IPS-18a (cell line): ENCODE data around the gene DNM3.

Experiments used
- H3K27ac ChIP-seq: one replicate; pipeline ENCODE4 v1.5.1; 2013; ENCODE audit warnings: low read length
- H3K27me3 ChIP-seq: one replicate; pipeline ENCODE4 v1.6.1; 2013; ENCODE audit warnings: mild to moderate bottlenecking, low read length; ENCODE audit not compliant: control insufficient read depth, insufficient read depth
- H3K36me3 ChIP-seq: one replicate; pipeline ENCODE4 v1.6.1; 2013; ENCODE audit warnings: low read depth, low read length; ENCODE audit not compliant: control insufficient read depth
- H3K4me1 ChIP-seq: one replicate; pipeline ENCODE4 v1.6.1; 2013; ENCODE audit warnings: low read depth, low read length; ENCODE audit not compliant: control insufficient read depth
- H3K4me3 ChIP-seq: one replicate; pipeline ENCODE4 v1.5.1; 2013; ENCODE audit warnings: low read length
- H3K9ac ChIP-seq: one replicate; pipeline ENCODE4 v1.6.1; 2013; ENCODE audit warnings: mild to moderate bottlenecking, low read length, moderate library complexity
- H3K9me3 ChIP-seq: one replicate; pipeline ENCODE4 v1.6.1; 2013; ENCODE audit warnings: low read depth, low read length; ENCODE audit not compliant: control insufficient read depth

Gene DNM3

DNA sequence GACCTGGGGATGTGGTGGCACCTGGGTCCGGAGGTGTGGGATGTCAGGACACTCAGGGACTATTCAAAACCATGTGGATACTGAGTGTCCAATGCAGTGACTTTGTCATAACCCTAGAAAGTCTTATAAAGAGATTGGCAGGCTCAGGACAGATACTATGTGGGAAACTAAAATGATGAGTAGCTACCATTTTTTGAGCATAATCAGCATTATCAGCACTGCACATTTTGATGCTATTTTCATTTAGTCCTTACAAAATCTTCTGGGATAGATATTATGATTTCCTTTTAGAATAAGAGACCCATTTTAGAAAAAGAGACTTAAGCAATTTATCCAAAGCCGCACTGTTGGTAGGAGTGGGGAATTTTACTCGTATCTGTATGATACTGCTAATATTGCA, 93.4 kb downstream of the DNM3 start:
- H3K9me3 ChIP-seq: no peaks in the 10 kb centered on the region
- no peaks in the 10 kb centered on the region for H3K36me3 ChIP-seq
- H3K27me3 ChIP-seq: no peaks in the 10 kb centered on the region

DNA sequence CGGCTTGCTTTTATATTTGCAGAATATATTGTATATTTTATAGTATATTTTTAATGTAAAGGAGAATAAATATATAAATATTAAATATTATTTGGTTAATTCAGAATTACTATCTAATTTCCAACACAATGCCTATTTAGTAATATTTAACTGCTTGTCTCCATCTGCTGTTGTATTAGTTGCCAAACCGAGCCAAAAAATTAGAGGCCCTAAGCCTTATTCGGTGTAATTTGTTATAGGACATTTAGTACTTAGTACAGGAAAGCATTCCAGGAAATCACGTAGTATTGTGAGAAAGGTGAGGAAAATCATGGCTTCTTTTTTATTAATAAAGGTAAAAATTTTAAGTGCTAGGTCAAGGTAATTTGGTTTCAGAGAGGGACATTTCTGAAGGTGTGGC, 93.8 kb downstream of the DNM3 start:
- Histone ChIP-seq H3K36me3 (no peaks in the 10 kb centered on the region), H3K27ac (no peak overlapping the region), H3K9me3 (no peaks in the 10 kb centered on the region), H3K9ac (no peak overlapping the region), H3K27me3 (no peaks in the 10 kb centered on the region), H3K4me1 (peaks cover 17% of the 10 kb centered on the region), H3K4me3 (no peak overlapping the region)

More for the DNA sequence above, 93.4 kb downstream of the DNM3 start:
- H3K4me3 ChIP-seq: no peak overlapping the region
- no peak overlapping the region for H3K9ac ChIP-seq
- peaks cover 13% of the 10 kb centered on the region for H3K4me1 ChIP-seq
- H3K27ac ChIP-seq: no peak overlapping the region

DNA sequence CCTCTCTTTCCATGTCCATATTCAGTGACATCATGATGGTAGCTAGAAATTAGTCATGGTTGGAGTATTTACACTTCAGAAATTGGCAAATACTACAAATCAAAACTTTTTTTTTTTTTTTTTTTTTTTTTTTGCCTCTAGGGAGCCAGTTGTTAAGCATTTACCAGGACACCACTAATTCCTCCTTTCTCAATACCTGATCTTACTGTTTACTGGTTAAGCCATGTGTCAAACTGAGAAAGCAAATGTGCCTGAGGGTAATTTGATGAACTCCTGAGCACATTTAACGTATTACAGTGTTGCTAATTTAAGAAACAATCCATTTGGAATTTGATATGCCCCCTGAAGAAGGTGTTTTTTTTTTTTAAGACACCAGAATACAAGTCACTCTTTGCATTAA, 94.4 kb downstream of the DNM3 start:
- no peaks in the 10 kb centered on the region for H3K9me3 ChIP-seq
- H3K27ac ChIP-seq: no peak overlapping the region
- no peaks in the 10 kb centered on the region for H3K36me3 ChIP-seq
- no peak overlapping the region for H3K9ac ChIP-seq
- H3K27me3 ChIP-seq: no peaks in the 10 kb centered on the region
- no peak overlapping the region for H3K4me3 ChIP-seq
- peaks cover 23% of the 10 kb centered on the region for H3K4me1 ChIP-seq

DNA sequence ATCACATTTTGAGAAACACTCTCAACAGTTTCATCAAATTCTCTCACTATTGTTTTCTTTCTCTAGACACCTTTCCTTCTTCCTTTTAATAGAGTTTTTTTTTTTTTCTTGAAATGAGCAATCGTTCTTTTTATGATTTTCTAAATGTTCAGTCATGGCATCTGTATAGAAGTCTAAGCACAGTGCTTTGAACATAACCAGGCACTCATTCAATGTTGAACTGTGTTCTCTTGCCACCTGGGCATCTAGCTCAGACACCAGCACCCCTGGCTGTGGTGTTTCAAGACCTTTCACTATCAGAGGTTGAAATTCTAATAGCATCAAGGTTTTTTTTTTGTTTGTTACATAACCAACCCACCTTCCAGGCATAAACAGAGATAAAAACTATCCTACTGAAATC, 96.6 kb downstream of the DNM3 start:
- no peak overlapping the region for H3K9ac ChIP-seq
- no peaks in the 10 kb centered on the region for H3K9me3 ChIP-seq
- no peak overlapping the region for H3K27ac ChIP-seq
- no peak overlapping the region for H3K4me3 ChIP-seq
- peaks cover 23% of the 10 kb centered on the region for H3K4me1 ChIP-seq
- H3K36me3 ChIP-seq: no peaks in the 10 kb centered on the region
- no peaks in the 10 kb centered on the region for H3K27me3 ChIP-seq

DNA sequence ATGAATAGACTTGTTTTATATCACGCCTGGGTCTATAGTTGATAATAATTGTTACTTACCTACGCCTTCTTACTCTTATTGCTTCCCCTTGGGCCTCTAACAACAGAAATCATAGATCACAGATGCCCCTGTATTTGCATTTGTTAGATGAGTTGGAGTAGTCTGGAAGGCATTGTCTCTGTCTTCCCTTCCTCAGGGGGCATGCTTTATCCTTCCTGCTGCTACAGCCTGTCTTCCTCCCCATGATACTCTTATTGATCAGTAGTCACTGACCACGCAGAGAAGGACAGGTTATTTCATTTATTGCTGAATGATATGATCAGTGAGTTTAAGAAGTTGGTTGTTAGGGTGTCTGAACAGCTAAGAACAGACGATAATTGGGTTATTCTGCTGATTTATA, 98.4 kb downstream of the DNM3 start:
- H3K9me3 ChIP-seq: no peaks in the 10 kb centered on the region
- H3K27me3 ChIP-seq: no peaks in the 10 kb centered on the region
- H3K36me3 ChIP-seq: no peaks in the 10 kb centered on the region
- no peak overlapping the region for H3K4me3 ChIP-seq
- H3K9ac ChIP-seq: no peak overlapping the region
- H3K4me1 ChIP-seq: peaks cover 29% of the 10 kb centered on the region
- no peak overlapping the region for H3K27ac ChIP-seq

DNA sequence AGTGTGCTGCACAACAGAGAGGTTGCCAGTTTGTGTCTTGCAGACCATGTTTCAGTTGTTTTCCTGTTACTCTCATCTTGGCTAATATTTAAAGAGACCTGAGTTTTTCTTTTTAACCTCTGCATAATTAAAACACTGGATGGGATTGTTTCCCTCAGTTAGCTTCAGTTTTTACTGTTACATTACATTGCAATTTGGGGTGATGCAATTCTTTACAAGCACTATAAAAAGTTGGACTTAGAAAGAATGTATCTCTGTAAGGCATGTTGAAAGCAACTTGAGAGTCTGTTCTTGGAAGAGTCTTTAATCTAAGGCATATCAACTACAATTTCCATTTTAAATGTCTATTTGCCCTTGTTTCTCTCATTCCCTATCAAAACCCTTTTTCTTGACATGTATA, 99.1 kb downstream of the DNM3 start:
- H3K9me3 ChIP-seq: no peaks in the 10 kb centered on the region
- peaks cover 29% of the 10 kb centered on the region for H3K4me1 ChIP-seq
- H3K9ac ChIP-seq: no peak overlapping the region
- H3K27ac ChIP-seq: no peak overlapping the region
- H3K27me3 ChIP-seq: no peaks in the 10 kb centered on the region
- H3K36me3 ChIP-seq: no peaks in the 10 kb centered on the region
- H3K4me3 ChIP-seq: no peak overlapping the region

DNA sequence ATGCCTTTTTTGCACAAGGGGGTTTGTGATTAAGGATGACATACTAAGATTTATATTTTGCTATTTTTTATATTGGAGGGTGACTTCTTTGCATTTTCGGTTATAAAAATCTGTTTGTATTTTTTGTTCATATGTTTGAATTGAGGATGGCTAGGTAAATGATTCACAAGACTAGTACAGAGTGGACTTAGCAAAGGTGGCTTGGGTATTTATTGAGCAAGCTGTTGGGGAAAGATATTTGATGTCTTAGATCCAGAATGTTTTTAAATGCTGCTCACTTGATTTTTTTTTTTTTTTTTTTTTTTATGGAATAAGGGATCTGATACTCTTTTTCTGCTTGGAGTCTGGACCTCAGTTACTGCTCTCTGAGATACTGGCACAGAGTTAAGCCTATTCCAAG, 100.6 kb downstream of the DNM3 start:
- H3K27ac ChIP-seq: no peak overlapping the region
- H3K4me3 ChIP-seq: no peak overlapping the region
- H3K9me3 ChIP-seq: no peaks in the 10 kb centered on the region
- H3K27me3 ChIP-seq: no peaks in the 10 kb centered on the region
- no peaks in the 10 kb centered on the region for H3K36me3 ChIP-seq
- no peak overlapping the region for H3K9ac ChIP-seq
- H3K4me1 ChIP-seq: peaks cover 32% of the 10 kb centered on the region

DNA sequence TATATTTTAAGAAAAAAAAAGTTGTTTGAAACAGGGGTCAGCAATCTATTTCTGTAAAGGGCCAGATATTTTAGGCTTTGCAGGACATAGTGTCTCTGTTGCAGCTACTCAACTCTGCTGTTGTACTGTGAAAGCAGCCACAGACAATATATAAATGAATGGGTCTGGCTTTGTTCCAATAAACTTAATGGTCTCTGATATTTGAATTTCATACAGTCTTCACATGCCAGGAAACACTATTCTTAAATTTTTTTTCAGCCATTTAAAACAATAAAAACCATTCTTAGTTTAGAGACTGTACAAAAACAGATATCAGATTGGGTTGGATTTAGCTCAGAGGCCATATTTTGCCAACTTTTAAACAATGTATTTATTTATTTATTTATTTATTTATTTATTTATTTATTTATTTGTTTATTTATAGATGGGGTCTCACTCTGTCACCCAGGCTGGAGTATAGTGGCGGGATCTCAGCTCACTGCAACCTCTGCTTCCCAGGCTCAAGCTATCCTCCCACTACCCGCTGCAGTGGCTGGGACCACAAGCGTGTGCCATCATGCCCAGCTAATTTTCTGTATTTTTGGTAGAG, 102.8 kb downstream of the DNM3 start:
- Histone ChIP-seq H3K9ac (no peak overlapping the region), H3K4me3 (no peak overlapping the region), H3K4me1 (peaks cover 40% of the 10 kb centered on the region), H3K9me3 (no peaks in the 10 kb centered on the region), H3K36me3 (no peaks in the 10 kb centered on the region), H3K27me3 (no peaks in the 10 kb centered on the region), H3K27ac (no peak overlapping the region)

DNA sequence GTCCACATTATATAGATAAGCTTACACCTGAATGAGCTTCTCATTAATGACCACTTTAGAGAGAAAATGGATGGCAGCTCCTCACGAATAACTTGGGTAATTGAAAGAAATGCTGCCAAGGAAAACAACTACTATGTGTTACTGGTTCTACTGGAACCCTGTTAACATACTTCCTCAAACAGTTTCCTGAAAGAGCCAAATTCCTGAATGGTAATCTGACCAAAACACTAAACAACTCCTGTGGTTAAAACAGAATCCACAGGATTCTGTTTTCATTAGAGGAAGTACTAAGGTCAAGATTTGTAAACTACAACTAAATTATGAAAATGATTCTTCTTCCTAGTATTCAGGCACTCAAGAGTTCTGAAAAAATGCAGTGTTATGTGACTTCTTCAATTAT, 107.2 kb downstream of the DNM3 start:
- Histone ChIP-seq H3K4me3 (no peak overlapping the region), H3K27ac (no peak overlapping the region), H3K4me1 (peaks cover 29% of the 10 kb centered on the region), H3K27me3 (no peaks in the 10 kb centered on the region), H3K9me3 (no peaks in the 10 kb centered on the region), H3K9ac (no peak overlapping the region), H3K36me3 (no peaks in the 10 kb centered on the region)

DNA sequence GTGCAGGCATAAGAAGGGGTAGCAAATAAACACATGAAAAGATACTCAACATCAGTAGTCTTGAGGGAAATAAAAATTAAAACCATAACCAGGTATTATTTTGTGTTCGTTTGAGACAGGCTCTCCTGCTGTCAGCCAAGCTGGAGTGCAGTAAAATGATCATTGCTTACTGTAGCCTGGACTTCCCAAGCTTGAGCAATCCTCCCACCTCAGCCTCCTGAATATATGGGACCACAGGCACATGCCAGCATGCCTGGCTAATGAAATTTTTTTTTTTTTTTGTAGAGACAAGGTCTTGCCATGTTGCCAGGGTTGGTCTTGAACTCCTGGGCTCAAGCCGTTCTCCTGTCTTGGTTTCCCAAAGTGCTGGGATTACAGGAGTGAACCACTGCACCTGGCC, 108.0 kb downstream of the DNM3 start:
- Histone ChIP-seq H3K9me3 (no peaks in the 10 kb centered on the region), H3K9ac (no peak overlapping the region), H3K36me3 (no peaks in the 10 kb centered on the region), H3K27me3 (no peaks in the 10 kb centered on the region), H3K4me1 (peaks cover 27% of the 10 kb centered on the region), H3K27ac (no peak overlapping the region), H3K4me3 (no peak overlapping the region)

DNA sequence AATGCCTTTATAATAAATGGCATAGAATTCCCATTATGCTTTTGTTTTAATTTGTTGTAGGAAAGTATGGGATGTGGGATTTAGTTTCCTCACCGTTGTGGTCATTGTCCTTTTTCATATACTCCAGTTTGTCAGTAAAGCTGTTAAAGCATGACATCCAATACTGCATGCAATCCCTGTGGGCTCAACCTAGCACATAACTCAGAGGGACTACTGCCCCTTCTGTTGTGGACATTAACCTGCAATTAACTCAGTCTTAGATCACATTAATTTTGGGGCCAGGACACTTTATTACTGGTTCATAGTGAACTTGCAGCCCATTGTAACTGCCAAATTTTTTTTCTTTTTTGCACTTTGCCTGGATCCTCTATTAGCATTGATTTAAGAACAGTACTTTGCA, 112.5 kb downstream of the DNM3 start:
- no peak overlapping the region for H3K27ac ChIP-seq

DNA sequence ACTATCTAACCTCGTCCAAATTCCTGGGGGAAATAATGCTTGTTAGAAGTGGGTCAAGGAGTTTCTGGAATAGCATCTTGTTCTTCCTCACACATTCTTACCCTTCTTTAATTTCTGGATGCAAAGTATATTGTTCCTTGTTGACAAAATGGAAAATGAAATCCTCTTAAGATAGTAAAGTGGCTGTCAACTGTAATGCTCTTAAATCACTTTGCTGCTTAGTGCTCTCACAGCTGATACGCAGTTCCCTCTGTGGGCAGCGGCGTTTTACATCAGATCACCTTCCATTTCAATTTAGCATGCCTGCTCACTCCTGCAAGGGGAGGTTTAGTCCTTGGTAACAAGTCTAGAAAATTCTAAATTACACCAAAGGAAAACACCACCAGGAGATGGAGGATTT, 113.1 kb downstream of the DNM3 start:
- no peaks in the 10 kb centered on the region for H3K9me3 ChIP-seq
- no peaks in the 10 kb centered on the region for H3K27me3 ChIP-seq
- H3K36me3 ChIP-seq: no peaks in the 10 kb centered on the region
- H3K4me3 ChIP-seq: no peak overlapping the region
- peaks cover 10% of the 10 kb centered on the region for H3K4me1 ChIP-seq
- H3K9ac ChIP-seq: no peak overlapping the region
- no peak overlapping the region for H3K27ac ChIP-seq

More for the DNA sequence above, 112.5 kb downstream of the DNM3 start:
- Histone ChIP-seq H3K9ac (no peak overlapping the region), H3K27me3 (no peaks in the 10 kb centered on the region), H3K36me3 (no peaks in the 10 kb centered on the region), H3K4me1 (peaks cover 10% of the 10 kb centered on the region), H3K9me3 (no peaks in the 10 kb centered on the region), H3K4me3 (no peak overlapping the region)
